A673 (cell line): ENCODE results near the gene CCDC9.
"Not testable (repeated sequence)": the region's sequence is repeated elsewhere in the genome, so short reads cannot be mapped to it uniquely, and the experiment has no call there.

Experiments used
- EZH2 ChIP-seq: fragments of 200-600 bp; sonication (generic); IDR thresholded peaks from 2 replicates; pipeline ENCODE4 v1.6.1; 2017; ENCODE audit warnings: borderline replicate concordance, low read depth, mild to moderate bottlenecking, mixed read lengths, antibody characterized with exemption, low read length; ENCODE audit not compliant: poor library complexity, severe bottlenecking
- TF ChIP-seq, protein P1 (sequence below): fragments of 300-800, 200-600 bp; sonication (generic); conservative IDR thresholded peaks from 2 replicates; pipeline ENCODE4 v1.5.1; 2017; ENCODE audit warnings: low read depth, mild to moderate bottlenecking, antibody characterized with exemption, low read length, moderate library complexity, mixed read lengths

DNA sequence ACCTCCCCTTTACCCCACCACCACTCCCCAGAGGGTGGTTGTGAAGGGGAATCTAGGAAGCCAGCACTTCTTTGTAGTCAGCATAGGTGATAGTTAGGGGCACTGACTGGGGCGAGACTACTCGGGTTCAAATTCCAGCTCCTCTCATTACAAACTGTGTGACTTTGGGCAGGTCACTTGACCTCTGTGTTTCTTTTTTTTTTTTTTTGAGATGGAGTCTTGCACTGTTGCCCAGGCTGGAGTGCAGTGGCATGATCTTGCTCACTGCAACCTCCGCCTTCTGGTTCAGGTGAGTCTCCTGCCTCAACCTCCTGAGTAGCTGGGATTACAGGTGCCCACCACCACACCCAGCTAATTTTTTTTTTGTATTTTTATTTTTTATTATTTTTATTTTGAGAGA is 20.2 kb downstream of the CCDC9 start:
- TF ChIP-seq, protein P1, sequence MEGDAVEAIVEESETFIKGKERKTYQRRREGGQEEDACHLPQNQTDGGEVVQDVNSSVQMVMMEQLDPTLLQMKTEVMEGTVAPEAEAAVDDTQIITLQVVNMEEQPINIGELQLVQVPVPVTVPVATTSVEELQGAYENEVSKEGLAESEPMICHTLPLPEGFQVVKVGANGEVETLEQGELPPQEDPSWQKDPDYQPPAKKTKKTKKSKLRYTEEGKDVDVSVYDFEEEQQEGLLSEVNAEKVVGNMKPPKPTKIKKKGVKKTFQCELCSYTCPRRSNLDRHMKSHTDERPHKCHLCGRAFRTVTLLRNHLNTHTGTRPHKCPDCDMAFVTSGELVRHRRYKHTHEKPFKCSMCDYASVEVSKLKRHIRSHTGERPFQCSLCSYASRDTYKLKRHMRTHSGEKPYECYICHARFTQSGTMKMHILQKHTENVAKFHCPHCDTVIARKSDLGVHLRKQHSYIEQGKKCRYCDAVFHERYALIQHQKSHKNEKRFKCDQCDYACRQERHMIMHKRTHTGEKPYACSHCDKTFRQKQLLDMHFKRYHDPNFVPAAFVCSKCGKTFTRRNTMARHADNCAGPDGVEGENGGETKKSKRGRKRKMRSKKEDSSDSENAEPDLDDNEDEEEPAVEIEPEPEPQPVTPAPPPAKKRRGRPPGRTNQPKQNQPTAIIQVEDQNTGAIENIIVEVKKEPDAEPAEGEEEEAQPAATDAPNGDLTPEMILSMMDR, result not testable (repeated sequence)
- not testable (repeated sequence) for TF ChIP-seq EZH2
